Muscle layer of duodenum (tissue), 2 donors: ENCODE measurements around the gene HMGN4.

ENCODE experiments used
- H3K27ac ChIP-seq: one replicate; pipeline ENCODE4 v1.7.0; 2013; ENCODE audit warnings: mild to moderate bottlenecking, low read length
- H3K27me3 ChIP-seq: one replicate; pipeline ENCODE4 v1.7.0; 2013; ENCODE audit warnings: low read depth, mild to moderate bottlenecking, control low read depth, low read length
- H3K36me3 ChIP-seq, 2 donors: one replicate each; pipeline ENCODE4 v1.7.0; 2013; ENCODE audit warnings: low read length in 2 of 2, control low read depth in 1 of 2, mild to moderate bottlenecking in 1 of 2; ENCODE audit not compliant: insufficient read depth in 2 of 2, control insufficient read depth in 1 of 2
- H3K4me1 ChIP-seq, 2 donors: one replicate each; pipeline ENCODE4 v1.7.0; 2013; ENCODE audit warnings: low read length in 2 of 2, mild to moderate bottlenecking in 2 of 2, control low read depth in 1 of 2, moderate library complexity in 1 of 2; ENCODE audit not compliant: insufficient read depth in 2 of 2, control insufficient read depth in 1 of 2
- H3K4me3 ChIP-seq, 2 donors: one replicate each; pipeline ENCODE4 v1.7.0; 2013; ENCODE audit warnings: low read length in 2 of 2, low read depth in 1 of 2, mild to moderate bottlenecking in 1 of 2
- H3K9me3 ChIP-seq, 2 donors: one replicate each; pipeline ENCODE4 v1.7.0; 2013; ENCODE audit warnings: low read length in 2 of 2, control low read depth in 1 of 2, mild to moderate bottlenecking in 1 of 2; ENCODE audit not compliant: control insufficient read depth in 1 of 2
- donor health status: healthy.

The HMGN4 gene

GRCh38 chr6:26592649-26593048, 54.5 kb downstream of the HMGN4 start:
- Histone ChIP-seq H3K27me3 (peaks cover 27% of the 10 kb centered on the region), H3K4me3 (no peak overlapping the region), H3K9me3 (no peaks in the 10 kb centered on the region), H3K4me1 (peaks cover 0 to 5% of the 10 kb centered on the region in 2 donors), H3K36me3 (no peaks in the 10 kb centered on the region), H3K27ac (no peak overlapping the region)

- Histone ChIP-seq H3K27ac (no peak overlapping the region), H3K9me3 (no peaks in the 10 kb centered on the region), H3K27me3 (peaks cover 27% of the 10 kb centered on the region), H3K4me3 (no peak overlapping the region), H3K4me1 (peaks cover 0 to 12% of the 10 kb centered on the region in 2 donors), H3K36me3 (peaks cover 7% of the 10 kb centered on the region in 2 donors)
These were observed 55.3 kb downstream of the HMGN4 start for GRCh38 chr6:26593278-26594130.

GRCh38 chr6:26594131-26594498, 55.9 kb downstream of the HMGN4 start:
- Histone ChIP-seq H3K9me3 (no peaks in the 10 kb centered on the region), H3K4me1 (peaks cover 0 to 12% of the 10 kb centered on the region in 2 donors), H3K27me3 (peaks cover 27% of the 10 kb centered on the region), H3K4me3 (no peak overlapping the region), H3K27ac (no peak overlapping the region), H3K36me3 (peaks cover 10 to 12% of the 10 kb centered on the region in 2 donors)

DNA sequence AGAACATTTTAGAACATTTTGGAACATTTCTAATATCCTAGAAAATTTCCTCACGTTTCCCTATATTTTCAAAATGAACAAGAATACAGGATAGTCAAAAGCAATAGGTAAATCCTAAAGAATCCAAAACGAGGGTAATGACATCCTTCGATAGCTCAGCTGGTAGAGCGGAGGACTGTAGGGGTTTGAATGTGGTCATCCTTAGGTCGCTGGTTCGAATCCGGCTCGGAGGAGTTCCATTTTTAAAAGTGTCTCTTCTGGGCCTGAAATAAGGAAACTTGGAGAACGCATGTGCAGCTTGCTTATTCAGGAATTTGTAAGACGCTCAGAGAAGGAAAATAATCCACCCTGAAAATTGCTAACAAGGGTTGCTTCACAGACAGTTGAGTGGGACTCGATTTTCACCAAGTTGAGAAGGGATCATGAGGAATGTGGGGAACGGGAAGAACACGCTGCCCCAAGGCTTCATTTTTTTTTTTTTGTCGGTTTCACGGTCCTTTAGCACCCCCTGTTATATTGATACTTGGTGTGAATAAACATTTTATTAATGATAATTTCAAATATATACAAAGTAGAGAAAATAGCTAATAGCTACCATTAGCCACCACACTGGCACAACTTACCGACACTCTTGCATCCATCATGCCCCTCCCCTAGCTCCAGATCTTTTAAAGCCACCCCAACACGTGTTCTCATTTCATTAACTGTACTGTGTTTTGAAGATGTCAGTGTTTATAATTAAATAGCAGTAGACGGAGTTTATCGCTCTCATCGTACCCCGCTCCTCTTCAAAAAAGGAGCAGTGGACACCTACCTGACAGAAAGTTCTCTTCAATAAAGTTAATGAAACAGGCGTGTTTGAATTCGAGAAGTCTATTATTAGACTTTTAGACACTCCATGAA, 56.8 kb downstream of the HMGN4 start:
- Histone ChIP-seq H3K27me3 (peaks cover 27% of the 10 kb centered on the region), H3K4me1 (peaks cover 0 to 12% of the 10 kb centered on the region in 2 donors), H3K27ac (no peak overlapping the region), H3K36me3 (peaks cover 18 to 21% of the 10 kb centered on the region in 2 donors), H3K9me3 (no peaks in the 10 kb centered on the region), H3K4me3 (peak overlapping the region; percentile 92 to 96)

- no peaks in the 10 kb centered on the region for H3K9me3 ChIP-seq
- peaks cover 23% of the 10 kb centered on the region for H3K27me3 ChIP-seq
- H3K36me3 ChIP-seq, result peaks cover 18 to 23% of the 10 kb centered on the region in 2 donors
- H3K4me1 ChIP-seq, result peaks cover 0 to 12% of the 10 kb centered on the region in 2 donors
- no peak overlapping the region for H3K27ac ChIP-seq
- H3K4me3 ChIP-seq, result peak overlapping the region; percentile 92 to 96
These were observed 57.6 kb downstream of the HMGN4 start for GRCh38 chr6:26595669-26596269.
